Neural progenitor cell (in vitro differentiated cells): Measurements from ENCODE around the gene SWT1. TPM values are rescaled to one million over a fixed set of nuclear protein-coding genes. Genes with fewer than 3 reads are reported as not detected.

Experiments
- DNase-seq: peaks from one replicate; pipeline ENCODE4 v3.0.0-alpha.2; 2016; ENCODE audit warnings: low spot score
- H2AFZ ChIP-seq: fragments of 200-600 bp; sonication (generic); replicated peaks from 2 replicates; pipeline ENCODE4 v1.6.1; 2016; ENCODE audit warnings: antibody characterized with exemption
- H3F3A ChIP-seq: fragments of 200-600 bp; sonication (generic); 2 replicates; pipeline ENCODE4 v1.6.1; 2016; ENCODE audit warnings: antibody characterized with exemption, low read depth
- H3K27ac ChIP-seq: fragments of 200-600 bp; sonication (generic); 2 replicates; pipeline ENCODE4 v1.5.1; 2016; ENCODE audit warnings: mild to moderate bottlenecking
- H3K27me3 ChIP-seq: fragments of 200-600 bp; sonication (generic); 2 replicates; pipeline ENCODE4 v1.6.1; 2016; ENCODE audit warnings: mild to moderate bottlenecking, moderate library complexity
- H3K36me3 ChIP-seq: fragments of 200-600 bp; sonication (generic); 2 replicates; pipeline ENCODE4 v1.5.1; 2016
- H3K4me1 ChIP-seq: fragments of 200-600 bp; sonication (generic); 2 replicates; pipeline ENCODE4 v1.6.1; 2016; ENCODE audit warnings: mixed run types
- H3K4me2 ChIP-seq: fragments of 200-600 bp; sonication (generic); 2 replicates; pipeline ENCODE4 v1.6.1; 2016
- H3K4me3 ChIP-seq: fragments of 200-600 bp; sonication (generic); 2 replicates; pipeline ENCODE4 v1.5.1; 2016
- H3K79me2 ChIP-seq: fragments of 200-600 bp; sonication (generic); 2 replicates; pipeline ENCODE4 v1.6.1; 2016; ENCODE audit warnings: low read depth
- H3K9ac ChIP-seq: fragments of 200-600 bp; sonication (generic); 2 replicates; pipeline ENCODE4 v1.6.1; 2016
- H3K9me3 ChIP-seq: fragments of 200-600 bp; sonication (generic); 2 replicates; pipeline ENCODE4 v1.5.1; 2016; ENCODE audit warnings: low read depth
- H4K20me1 ChIP-seq: fragments of 200-600 bp; sonication (generic); 2 replicates; pipeline ENCODE4 v1.6.1; 2016; ENCODE audit warnings: low read depth
- H3K27ac Mint-ChIP-seq: 3 replicates; pipeline ENCODE4 v1.8.0; 2021; ENCODE audit warnings: mixed read lengths
- H3K27me3 Mint-ChIP-seq: 2 replicates; pipeline ENCODE4 v1.8.0; 2022; ENCODE audit warnings: low read depth, mild to moderate bottlenecking, inconsistent platforms, moderate library complexity, mixed read lengths; ENCODE audit not compliant: insufficient read depth
- H3K36me3 Mint-ChIP-seq: 3 replicates; pipeline ENCODE4 v1.8.0; 2021; ENCODE audit warnings: mixed read lengths
- H3K4me1 Mint-ChIP-seq: 3 replicates; pipeline ENCODE4 v1.8.0; 2021; ENCODE audit warnings: mixed read lengths
- H3K4me3 Mint-ChIP-seq: 3 replicates; pipeline ENCODE4 v1.8.0; 2021; ENCODE audit warnings: mild to moderate bottlenecking, moderate library complexity, mixed read lengths
- H3K9me3 Mint-ChIP-seq: 3 replicates; pipeline ENCODE4 v1.8.0; 2020; ENCODE audit warnings: mixed read lengths
- CTCF ChIP-seq: fragments of 200-600 bp; sonication (generic); IDR thresholded peaks from 2 replicates; pipeline ENCODE4 v1.5.1; 2017; ENCODE audit warnings: antibody characterized with exemption, mild to moderate bottlenecking
- EZH2 ChIP-seq: fragments of 200-600 bp; sonication (generic); IDR thresholded peaks from 2 replicates; pipeline ENCODE4 v1.6.1; 2017; ENCODE audit warnings: antibody characterized with exemption, mild to moderate bottlenecking, moderate library complexity
- EZH2phosphoT487 ChIP-seq: fragments of 200-600 bp; sonication (generic); IDR thresholded peaks from 2 replicates; pipeline ENCODE4 v1.6.1; 2017; ENCODE audit warnings: antibody characterized with exemption
- total RNA-seq: library from RNA; depleted of rRNA; stranded (reverse); fragments of >200 nt; gene quantifications from 2 replicates; pipeline ENCODE4 v1.2.3, GENCODE V29; 2015; ENCODE audit warnings: low replicate concordance

Gene SWT1
- total RNA-seq, 1 donor from 2014 or later: 12.4 TPM

GRCh38 chr1:185263292-185263691 lies 106.3 kb downstream of the SWT1 start:
- Histone ChIP-seq H3K4me1 (peaks cover 5% of the 10 kb centered on the region), H3K27ac (no peak overlapping the region), H3K4me2 (no peak overlapping the region), H3K4me3 (no peak overlapping the region), H3F3A (no peaks in the 10 kb centered on the region), H3K79me2 (no peaks in the 10 kb centered on the region), H3K9me3 (no peaks in the 10 kb centered on the region), H2AFZ (no peak overlapping the region), H3K9ac (no peak overlapping the region), H3K27me3 (no peaks in the 10 kb centered on the region), H3K36me3 (no peaks in the 10 kb centered on the region), H4K20me1 (no peaks in the 10 kb centered on the region)
- no peak for DNase-seq
- Mint-ChIP-seq H3K4me3 (no peak overlapping the region), H3K36me3 (no peaks in the 10 kb centered on the region), H3K9me3 (no peaks in the 10 kb centered on the region), H3K27ac (no peak overlapping the region), H3K4me1 (peaks cover under 1% of the 10 kb centered on the region), H3K27me3 (peaks cover 2% of the 10 kb centered on the region)
- TF ChIP-seq EZH2phosphoT487: no peak
- TF ChIP-seq EZH2: no peak
- TF ChIP-seq CTCF: no peak

GRCh38 chr1:185263780-185264179 lies 106.8 kb downstream of the SWT1 start:
- Mint-ChIP-seq H3K4me3 (no peak overlapping the region), H3K36me3 (no peaks in the 10 kb centered on the region)

GRCh38 chr1:185265314-185265713 lies 108.3 kb downstream of the SWT1 start:
- no peak for DNase-seq
- H3K36me3 Mint-ChIP-seq: no peaks in the 10 kb centered on the region
- H3K27ac Mint-ChIP-seq: no peak overlapping the region
- no peaks in the 10 kb centered on the region for H3K9me3 Mint-ChIP-seq
- Histone ChIP-seq H3K36me3 (no peaks in the 10 kb centered on the region), H3K27ac (no peak overlapping the region), H3K79me2 (no peaks in the 10 kb centered on the region), H3K4me3 (no peak overlapping the region), H2AFZ (no peak overlapping the region), H3K4me1 (peaks cover 5% of the 10 kb centered on the region), H3F3A (no peaks in the 10 kb centered on the region), H3K9ac (no peak overlapping the region), H3K27me3 (no peaks in the 10 kb centered on the region), H3K9me3 (no peaks in the 10 kb centered on the region), H4K20me1 (no peaks in the 10 kb centered on the region), H3K4me2 (no peak overlapping the region)
- no peak overlapping the region for H3K4me3 Mint-ChIP-seq
- no peak for TF ChIP-seq EZH2
- no peak for TF ChIP-seq CTCF
- no peak for TF ChIP-seq EZH2phosphoT487
- H3K4me1 Mint-ChIP-seq: peaks cover 3% of the 10 kb centered on the region
- peaks cover 2% of the 10 kb centered on the region for H3K27me3 Mint-ChIP-seq

More at GRCh38 chr1:185263780-185264179, 106.8 kb downstream of the SWT1 start:
- peaks cover 3% of the 10 kb centered on the region for H3K4me1 Mint-ChIP-seq
- Histone ChIP-seq H3K79me2 (no peaks in the 10 kb centered on the region), H3K9me3 (no peaks in the 10 kb centered on the region), H3K9ac (no peak overlapping the region), H3K27ac (no peak overlapping the region), H3K27me3 (no peaks in the 10 kb centered on the region), H2AFZ (no peak overlapping the region), H3K4me1 (peaks cover 5% of the 10 kb centered on the region), H3K4me3 (no peak overlapping the region), H3K4me2 (no peak overlapping the region), H3K36me3 (no peaks in the 10 kb centered on the region), H4K20me1 (no peaks in the 10 kb centered on the region), H3F3A (no peaks in the 10 kb centered on the region)
- H3K27ac Mint-ChIP-seq: no peak overlapping the region
- no peaks in the 10 kb centered on the region for H3K9me3 Mint-ChIP-seq
- DNase-seq: no peak
- no peak for TF ChIP-seq EZH2phosphoT487
- TF ChIP-seq EZH2: no peak
- no peak for TF ChIP-seq CTCF
- peaks cover 2% of the 10 kb centered on the region for H3K27me3 Mint-ChIP-seq
